Dendritic cell treated with granulocyte-macrophage colony-stimulating factor and Interleukin-4, amounts not matched to agents 40 ng/mL and 50 ng/mL, for 4 days (primary cell): ENCODE data around the gene NANOS1.

Experiments
- H3K27ac Mint-ChIP-seq: one replicate; pipeline ENCODE4 v1.8.0; 2022; ENCODE audit warnings: mild to moderate bottlenecking, mixed read lengths
- H3K27me3 Mint-ChIP-seq: one replicate; pipeline ENCODE4 v1.8.0; 2022; ENCODE audit warnings: mild to moderate bottlenecking, mixed read lengths
- H3K36me3 Mint-ChIP-seq: one replicate; pipeline ENCODE4 v1.8.0; 2022; ENCODE audit warnings: low read depth, mixed read lengths
- H3K4me1 Mint-ChIP-seq: one replicate; pipeline ENCODE4 v1.8.0; 2022; ENCODE audit warnings: low read depth, mixed read lengths
- H3K4me3 Mint-ChIP-seq: one replicate; pipeline ENCODE4 v1.8.0; 2022; ENCODE audit warnings: mild to moderate bottlenecking, moderate library complexity, mixed read lengths
- H3K9me3 Mint-ChIP-seq: one replicate; pipeline ENCODE4 v1.8.0; 2022; ENCODE audit warnings: mixed read lengths
- intact Hi-C: fragments of 100-400 bp; cut with micrococcal nuclease; formaldehyde crosslinking; loops from one replicate; pipeline ENCODE4 v1.15.0; 2022

Gene NANOS1

DNA sequence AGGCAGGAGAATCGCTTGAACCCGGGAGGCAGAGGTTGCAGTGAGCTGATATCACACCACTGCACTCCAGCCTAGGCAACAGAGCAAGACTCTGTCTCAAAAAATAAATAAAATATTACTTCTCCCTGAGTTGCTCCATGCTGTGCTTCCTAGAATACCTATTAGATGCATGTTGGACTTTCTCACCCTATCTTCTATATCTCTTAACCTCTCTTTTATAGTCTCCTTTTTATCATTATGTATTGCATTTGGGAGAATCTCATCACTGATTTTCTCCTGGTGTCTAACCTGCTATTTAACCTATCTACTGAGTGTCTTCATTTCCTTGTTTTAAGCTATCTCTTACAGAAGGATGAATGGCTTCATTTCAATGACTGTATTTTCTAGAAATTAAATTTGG lies 32.1 kb upstream of the NANOS1 start:
- Mint-ChIP-seq H3K27me3 (peaks cover 9% of the 10 kb centered on the region), H3K4me3 (no peak overlapping the region), H3K9me3 (no peaks in the 10 kb centered on the region), H3K4me1 (no peaks in the 10 kb centered on the region), H3K36me3 (no peaks in the 10 kb centered on the region), H3K27ac (no peak overlapping the region)
- intact Hi-C loops: no loop called here

DNA sequence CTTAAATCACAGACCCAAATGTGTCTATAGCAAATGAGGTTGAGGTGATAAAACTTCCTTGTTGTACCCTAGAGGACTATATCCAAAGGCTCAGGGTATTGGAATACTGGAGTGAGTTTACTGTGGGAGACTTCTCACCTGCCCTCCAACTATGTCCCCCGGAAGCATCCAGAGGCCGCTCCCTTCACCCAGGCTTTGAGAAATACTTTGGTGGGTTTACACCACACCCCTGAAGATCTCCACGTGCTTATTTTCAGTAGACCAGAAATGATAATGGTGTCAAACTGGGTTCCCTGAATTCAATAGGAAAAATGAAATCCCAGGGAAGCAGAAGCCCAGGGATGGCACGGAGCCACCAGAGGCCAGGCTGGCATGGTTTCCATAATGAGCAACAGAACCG lies 31.3 kb upstream of the NANOS1 start:
- Mint-ChIP-seq H3K9me3 (no peaks in the 10 kb centered on the region), H3K4me1 (no peaks in the 10 kb centered on the region), H3K36me3 (no peaks in the 10 kb centered on the region), H3K27ac (no peak overlapping the region), H3K4me3 (no peak overlapping the region), H3K27me3 (peaks cover 9% of the 10 kb centered on the region)
- intact Hi-C loops: no loop called here

DNA sequence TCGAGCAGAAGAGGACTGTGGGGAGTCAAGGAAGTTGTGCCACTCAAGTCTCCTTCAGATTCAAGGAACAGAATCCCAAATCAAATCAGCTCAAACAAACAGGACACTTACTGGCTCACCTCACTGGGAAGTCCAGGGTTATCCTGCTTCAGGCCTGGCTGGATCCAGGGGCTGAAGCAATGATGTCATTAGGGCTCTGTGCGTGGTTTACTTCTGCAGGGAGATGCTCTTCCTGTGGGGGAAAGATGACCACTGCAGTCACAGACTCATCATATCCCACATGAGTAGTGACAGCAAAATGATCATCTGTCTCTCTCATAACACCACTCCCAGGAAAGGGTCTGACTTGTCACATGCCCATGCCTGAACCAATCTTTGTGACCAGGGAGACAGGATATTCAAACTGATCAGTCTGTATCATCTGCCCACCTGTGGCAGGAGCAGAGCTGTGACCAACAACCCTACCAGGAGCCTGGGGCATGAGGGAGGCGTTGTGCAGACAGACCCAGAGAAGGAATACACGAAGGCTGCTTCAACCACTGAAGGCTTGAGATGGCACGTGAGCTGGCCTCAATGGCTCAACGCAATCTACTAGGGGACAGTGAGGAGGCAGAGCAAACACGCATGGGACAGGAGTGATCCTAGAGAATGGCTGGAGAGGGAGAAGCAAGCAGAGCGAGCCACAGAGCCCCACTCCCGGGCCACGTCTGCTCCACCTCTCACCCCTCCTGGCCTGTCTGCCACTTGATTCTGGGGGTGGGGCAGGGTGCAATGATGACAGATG lies 27.6 kb upstream of the NANOS1 start:
- H3K36me3 Mint-ChIP-seq: no peaks in the 10 kb centered on the region
- H3K27me3 Mint-ChIP-seq: peaks cover 14% of the 10 kb centered on the region

DNA sequence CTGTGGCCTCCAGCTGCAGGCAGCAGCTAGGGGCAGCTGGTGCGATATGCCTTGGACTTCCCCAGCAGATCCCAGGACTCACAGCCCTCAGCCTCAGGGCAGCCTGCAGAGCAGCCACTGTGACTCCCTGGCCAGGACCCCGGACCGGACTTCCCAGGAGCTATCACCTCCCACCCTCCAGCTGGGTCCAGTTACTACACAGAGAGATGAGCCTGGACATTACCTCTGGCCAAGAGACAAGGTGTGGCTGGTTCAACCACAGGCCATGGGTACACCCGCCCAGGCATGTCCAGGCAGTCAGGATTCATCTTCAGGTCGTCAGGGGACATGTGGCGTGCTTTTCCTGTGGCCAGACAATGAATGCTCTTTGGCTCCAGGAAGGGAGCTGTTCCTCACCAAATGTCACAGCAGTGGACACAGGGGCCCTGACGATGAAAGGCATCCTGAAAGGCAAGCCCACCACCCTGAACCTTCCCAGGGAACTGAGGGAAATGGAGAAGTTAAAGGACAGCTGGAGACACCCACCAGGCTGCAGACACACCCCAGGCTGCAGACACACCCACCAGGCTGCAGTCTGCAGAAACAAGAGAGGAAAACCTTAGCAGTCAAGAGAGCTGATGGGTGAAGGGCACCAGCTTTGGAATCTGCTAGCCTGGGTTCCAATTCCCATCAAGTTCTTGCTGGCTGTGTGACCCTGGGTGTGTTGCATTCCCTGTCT lies 25.8 kb upstream of the NANOS1 start:
- intact Hi-C loops: no loop called here
- no peaks in the 10 kb centered on the region for H3K36me3 Mint-ChIP-seq
- peaks cover 17% of the 10 kb centered on the region for H3K27me3 Mint-ChIP-seq
- no peaks in the 10 kb centered on the region for H3K9me3 Mint-ChIP-seq
- no peak overlapping the region for H3K4me3 Mint-ChIP-seq
- H3K4me1 Mint-ChIP-seq: no peaks in the 10 kb centered on the region
- no peak overlapping the region for H3K27ac Mint-ChIP-seq

More for the DNA sequence above, 27.6 kb upstream of the NANOS1 start:
- no peaks in the 10 kb centered on the region for H3K9me3 Mint-ChIP-seq
- H3K27ac Mint-ChIP-seq: no peak overlapping the region
- no peaks in the 10 kb centered on the region for H3K4me1 Mint-ChIP-seq
- no peak overlapping the region for H3K4me3 Mint-ChIP-seq
- intact Hi-C loops: no loop called here

DNA sequence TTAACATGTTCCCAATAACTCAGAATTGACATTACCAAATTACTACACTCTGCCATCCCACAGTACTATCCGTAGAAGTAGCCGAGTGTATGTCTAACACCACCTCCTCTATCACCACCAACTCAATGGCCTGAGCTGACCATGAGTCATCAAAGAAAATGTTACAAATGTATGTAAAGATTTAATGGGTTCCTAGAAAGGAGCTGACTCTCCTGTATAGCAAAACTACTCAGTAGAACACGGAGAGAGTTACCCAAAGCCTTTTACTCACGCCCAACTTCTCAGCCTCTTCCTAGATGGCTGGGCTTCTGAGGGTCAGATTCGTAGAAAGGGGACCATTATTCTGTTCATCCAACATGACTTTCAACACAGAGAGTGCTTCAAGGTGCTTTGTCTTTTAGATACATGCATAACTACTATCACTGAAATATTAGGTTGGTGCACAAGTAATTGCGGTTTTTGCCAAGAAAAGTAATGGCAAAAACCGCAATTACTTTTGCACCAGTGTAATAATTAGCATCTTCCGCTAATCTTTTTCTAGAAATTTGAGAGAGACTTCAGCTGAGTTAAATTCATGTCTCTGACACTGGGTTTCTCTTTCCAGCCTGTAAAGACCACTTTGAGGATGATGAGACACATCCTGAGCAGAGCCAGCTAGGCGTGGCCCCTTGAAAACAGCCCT lies 24.0 kb upstream of the NANOS1 start:
- no peak overlapping the region for H3K4me3 Mint-ChIP-seq
- H3K9me3 Mint-ChIP-seq: no peaks in the 10 kb centered on the region
- H3K36me3 Mint-ChIP-seq: no peaks in the 10 kb centered on the region
- intact Hi-C loops: no loop called here
- no peak overlapping the region for H3K27ac Mint-ChIP-seq
- peaks cover 16% of the 10 kb centered on the region for H3K27me3 Mint-ChIP-seq
- no peaks in the 10 kb centered on the region for H3K4me1 Mint-ChIP-seq

DNA sequence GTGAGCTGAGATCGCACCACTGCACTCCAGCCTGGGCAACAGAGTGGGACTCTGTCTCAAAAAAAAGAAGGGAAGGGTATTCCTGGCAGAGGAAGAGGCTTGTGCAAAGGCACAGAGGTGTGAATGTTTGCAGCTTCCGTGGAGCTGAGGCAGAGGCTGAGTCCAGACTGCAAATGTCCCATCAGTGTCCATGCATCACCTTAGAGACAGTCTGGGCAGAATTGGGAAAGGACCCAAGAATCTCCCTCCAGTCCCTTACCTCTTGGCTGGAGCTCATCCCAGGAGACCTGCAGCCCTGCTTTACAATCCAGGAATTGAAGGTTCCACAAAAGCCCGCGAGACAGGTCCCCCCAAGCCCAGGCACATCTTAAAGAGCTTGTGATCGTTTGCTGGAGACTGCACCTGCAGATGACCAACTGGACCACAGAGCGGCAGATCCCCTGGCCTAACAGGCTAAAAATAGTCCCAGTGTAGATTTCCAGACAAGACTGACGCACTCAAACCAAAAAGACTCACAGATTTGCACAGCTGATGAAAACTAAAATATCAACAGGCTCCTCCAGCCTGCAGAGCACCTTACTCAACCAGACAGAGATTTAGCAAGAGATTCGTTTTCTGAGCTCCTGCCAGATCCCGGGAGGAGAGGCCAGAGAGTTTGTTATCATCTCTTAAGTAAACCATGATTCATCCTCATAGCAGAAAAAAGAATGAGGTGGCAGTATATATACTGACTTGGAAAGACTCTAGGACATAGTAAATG lies 22.9 kb upstream of the NANOS1 start:
- Mint-ChIP-seq H3K9me3 (no peaks in the 10 kb centered on the region), H3K4me1 (no peaks in the 10 kb centered on the region), H3K36me3 (no peaks in the 10 kb centered on the region), H3K27me3 (peaks cover 16% of the 10 kb centered on the region), H3K4me3 (no peak overlapping the region), H3K27ac (no peak overlapping the region)
- intact Hi-C loops: no loop called here

DNA sequence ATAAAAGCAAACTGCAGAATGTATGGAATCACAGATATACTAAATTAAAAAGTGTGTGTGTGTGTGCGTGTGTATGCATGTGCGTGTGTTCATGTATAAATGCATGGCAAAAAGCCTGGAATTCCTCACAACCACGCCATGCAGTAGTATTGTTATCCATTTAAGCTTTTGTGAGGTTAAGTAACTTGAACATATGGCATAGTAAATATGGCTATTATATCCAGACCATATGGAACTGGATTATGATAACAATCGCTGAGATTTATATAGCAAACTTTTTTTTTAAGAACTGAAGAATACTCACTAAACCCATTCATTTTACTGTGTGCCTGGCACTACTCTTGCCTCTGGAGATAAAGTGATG lies 22.3 kb upstream of the NANOS1 start:
- no peaks in the 10 kb centered on the region for H3K36me3 Mint-ChIP-seq
- no peak overlapping the region for H3K27ac Mint-ChIP-seq
- no peaks in the 10 kb centered on the region for H3K4me1 Mint-ChIP-seq
- no peaks in the 10 kb centered on the region for H3K9me3 Mint-ChIP-seq
- H3K4me3 Mint-ChIP-seq: no peak overlapping the region
- peaks cover 16% of the 10 kb centered on the region for H3K27me3 Mint-ChIP-seq
- intact Hi-C loops: no loop called here

DNA sequence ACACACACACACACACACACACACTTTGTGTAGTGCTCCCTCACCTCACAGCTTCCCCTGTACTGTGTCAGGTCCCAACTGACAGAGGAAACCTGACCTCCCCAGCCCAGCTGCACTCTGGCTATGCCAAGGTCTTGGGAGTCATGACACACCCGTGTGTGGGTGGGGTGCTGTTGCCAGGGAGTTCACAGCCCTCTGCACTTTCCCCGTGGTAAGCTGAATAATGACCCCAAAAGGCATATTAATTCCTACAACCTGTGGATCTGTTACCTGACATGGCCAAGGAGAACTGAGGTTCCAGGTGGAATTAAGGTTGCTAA lies 8.9 kb upstream of the NANOS1 start:
- Mint-ChIP-seq H3K27ac (peak overlapping the region; percentile 36), H3K9me3 (no peaks in the 10 kb centered on the region), H3K36me3 (no peaks in the 10 kb centered on the region), H3K27me3 (peaks cover 11% of the 10 kb centered on the region), H3K4me1 (peaks cover 5% of the 10 kb centered on the region), H3K4me3 (no peak overlapping the region)
- intact Hi-C loops: no loop called here

DNA sequence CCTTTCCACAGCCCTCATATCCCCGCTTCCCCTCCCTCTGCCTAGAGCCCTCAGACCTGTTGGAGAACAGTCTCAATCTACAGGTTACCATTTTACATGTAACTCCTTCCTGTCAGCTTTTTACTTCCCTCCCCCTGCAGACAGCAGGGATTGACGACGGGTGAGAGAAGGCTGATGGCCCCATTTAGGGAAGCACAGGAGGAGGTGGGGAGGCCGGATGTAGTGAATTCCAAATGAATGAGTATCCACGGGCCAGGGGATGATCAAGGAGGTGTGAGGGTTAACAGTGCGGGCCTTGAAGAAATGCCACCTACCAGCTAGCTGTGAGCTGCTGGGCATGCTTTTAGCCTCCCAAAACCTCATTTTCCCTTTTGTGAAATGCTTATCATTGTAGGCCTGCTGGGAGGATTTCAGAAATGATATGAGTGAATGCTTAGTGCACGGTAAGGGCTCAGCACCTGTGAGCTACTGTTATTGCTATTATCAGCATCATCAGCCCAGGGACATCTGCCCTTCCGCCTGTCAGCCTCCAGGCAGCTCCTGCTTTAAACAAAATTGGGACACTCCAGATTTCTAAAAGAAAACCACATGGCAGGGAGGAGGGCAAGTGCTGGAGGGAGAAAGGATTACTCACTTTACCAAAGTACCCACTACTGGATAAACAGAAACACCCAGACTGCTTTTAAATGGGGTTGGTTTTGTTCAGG lies 6.5 kb upstream of the NANOS1 start:
- intact Hi-C loops: no loop called here

DNA sequence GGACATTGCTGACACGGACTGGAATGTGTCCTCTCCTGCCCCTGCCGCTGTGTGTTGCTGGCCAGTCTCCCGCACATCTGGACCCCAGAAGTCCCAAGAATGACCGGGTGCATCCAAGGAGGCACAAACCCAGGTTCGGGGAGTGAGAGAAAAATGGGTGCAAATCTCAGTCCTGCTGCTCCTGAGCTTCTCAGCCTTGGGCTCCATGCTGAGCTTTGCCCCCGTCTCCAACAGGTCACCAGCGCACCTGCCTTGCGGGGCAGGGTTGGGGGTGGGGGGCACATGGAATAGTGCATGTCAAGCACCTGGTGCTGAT lies 6.0 kb upstream of the NANOS1 start:
- no peak overlapping the region for H3K27ac Mint-ChIP-seq
- H3K4me3 Mint-ChIP-seq: no peak overlapping the region
- no peaks in the 10 kb centered on the region for H3K9me3 Mint-ChIP-seq
- peaks cover 8% of the 10 kb centered on the region for H3K4me1 Mint-ChIP-seq
- H3K36me3 Mint-ChIP-seq: no peaks in the 10 kb centered on the region
- intact Hi-C loops: no loop called here
- H3K27me3 Mint-ChIP-seq: peaks cover 20% of the 10 kb centered on the region

More for the DNA sequence above, 6.5 kb upstream of the NANOS1 start:
- peaks cover 15% of the 10 kb centered on the region for H3K27me3 Mint-ChIP-seq
- H3K36me3 Mint-ChIP-seq: no peaks in the 10 kb centered on the region
- H3K4me3 Mint-ChIP-seq: no peak overlapping the region
- no peak overlapping the region for H3K27ac Mint-ChIP-seq
- peaks cover 5% of the 10 kb centered on the region for H3K4me1 Mint-ChIP-seq
- no peaks in the 10 kb centered on the region for H3K9me3 Mint-ChIP-seq

DNA sequence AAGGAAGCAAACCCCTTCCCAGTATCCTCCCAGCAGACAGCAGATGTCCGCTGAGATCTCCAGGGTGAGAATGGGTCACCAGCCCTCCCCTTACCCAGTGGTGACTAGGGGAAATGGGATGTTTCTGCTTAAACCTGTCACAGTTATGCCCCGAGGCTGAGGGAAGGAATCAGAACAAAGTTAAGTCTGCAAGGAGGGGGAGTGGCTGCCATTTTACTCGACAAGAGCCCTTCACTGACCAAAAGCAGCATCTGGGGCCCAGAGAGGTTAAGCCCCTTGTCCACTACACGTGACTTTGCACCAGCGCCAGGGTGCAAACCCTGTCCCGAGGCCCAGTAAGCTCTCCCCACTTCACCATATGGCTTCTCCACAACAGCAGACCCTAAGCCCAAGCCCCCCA lies 4.6 kb upstream of the NANOS1 start:
- Mint-ChIP-seq H3K4me3 (no peak overlapping the region), H3K36me3 (no peaks in the 10 kb centered on the region), H3K9me3 (no peaks in the 10 kb centered on the region), H3K4me1 (peaks cover 15% of the 10 kb centered on the region), H3K27me3 (peaks cover 25% of the 10 kb centered on the region), H3K27ac (no peak overlapping the region)
- intact Hi-C loops: no loop called here

DNA sequence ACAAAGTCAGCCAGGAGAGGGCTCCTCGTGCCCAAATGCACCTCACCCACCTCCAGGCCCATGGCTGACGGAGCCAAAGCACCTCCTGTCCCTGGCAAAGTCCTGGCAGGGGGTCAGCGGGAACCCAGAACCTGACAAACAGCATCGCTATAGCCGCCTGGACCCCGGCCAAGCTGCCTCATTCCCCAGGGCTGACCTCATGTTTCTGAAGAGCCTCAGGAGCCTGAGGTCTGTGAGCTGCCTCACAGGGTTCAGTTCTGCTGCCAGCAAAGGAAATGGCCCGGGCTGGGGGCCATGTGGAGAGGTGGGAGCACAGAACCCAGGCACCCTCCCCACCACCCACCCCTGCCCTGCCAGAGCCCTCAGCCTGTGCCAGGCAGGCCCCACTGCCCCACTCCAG lies 4.2 kb upstream of the NANOS1 start:
- no peaks in the 10 kb centered on the region for H3K9me3 Mint-ChIP-seq
- H3K4me3 Mint-ChIP-seq: no peak overlapping the region
- H3K27me3 Mint-ChIP-seq: peaks cover 25% of the 10 kb centered on the region
- intact Hi-C loops: no loop called here
- H3K27ac Mint-ChIP-seq: no peak overlapping the region
- H3K4me1 Mint-ChIP-seq: peaks cover 14% of the 10 kb centered on the region
- no peaks in the 10 kb centered on the region for H3K36me3 Mint-ChIP-seq

DNA sequence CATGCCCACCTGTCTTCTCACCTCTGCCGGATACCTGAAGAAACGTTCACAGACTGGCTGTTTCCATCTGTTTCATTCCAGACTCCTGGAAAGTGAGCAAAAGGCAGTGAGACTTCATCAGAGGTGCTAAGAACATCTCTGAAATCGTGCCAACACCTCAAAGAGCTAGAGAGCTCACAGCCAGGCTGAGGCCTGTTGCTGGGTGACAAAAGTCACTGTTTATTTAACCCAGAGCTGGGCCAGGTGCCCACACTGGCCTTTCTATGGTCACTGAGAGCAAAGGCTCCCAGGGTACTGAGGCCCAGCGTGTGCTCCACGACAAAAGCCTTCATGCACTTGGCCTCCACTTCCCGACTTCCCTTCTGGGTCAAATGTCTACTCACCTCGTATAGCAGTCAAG lies 3.7 kb upstream of the NANOS1 start:
- no peaks in the 10 kb centered on the region for H3K36me3 Mint-ChIP-seq
- peaks cover 9% of the 10 kb centered on the region for H3K4me1 Mint-ChIP-seq
- H3K9me3 Mint-ChIP-seq: no peaks in the 10 kb centered on the region
- intact Hi-C loops: no loop called here
- H3K27me3 Mint-ChIP-seq: peaks cover 22% of the 10 kb centered on the region
- no peak overlapping the region for H3K27ac Mint-ChIP-seq
- no peak overlapping the region for H3K4me3 Mint-ChIP-seq
